HG03439 (cell line): ENCODE results near the gene SRR.
"Not testable (repeated sequence)": the region's sequence is repeated elsewhere in the genome, so short reads cannot be mapped to it uniquely, and the experiment has no call there.

Experiments
- ATAC-seq: cut with Tn5 transposase; IDR thresholded peaks from one replicate; pipeline ENCODE4 v1.9.1; 2021; ENCODE audit warnings: mild to moderate bottlenecking, moderate library complexity; ENCODE audit not compliant: unreplicated experiment

The SRR gene

GRCh38 chr17:2303204-2304188 is at the start of gene SRR, which contains the start of gene SMG6:
Gene SRR, plus strand, starts transcription at chr17:2303950. Its CDS starts 11,611 bp downstream, at chr17:2315561.
Gene SMG6, minus strand, starts transcription at chr17:2303785. Its CDS starts 65 bp downstream, at chr17:2303720.
- ATAC-seq = peak; percentile 77

DNA sequence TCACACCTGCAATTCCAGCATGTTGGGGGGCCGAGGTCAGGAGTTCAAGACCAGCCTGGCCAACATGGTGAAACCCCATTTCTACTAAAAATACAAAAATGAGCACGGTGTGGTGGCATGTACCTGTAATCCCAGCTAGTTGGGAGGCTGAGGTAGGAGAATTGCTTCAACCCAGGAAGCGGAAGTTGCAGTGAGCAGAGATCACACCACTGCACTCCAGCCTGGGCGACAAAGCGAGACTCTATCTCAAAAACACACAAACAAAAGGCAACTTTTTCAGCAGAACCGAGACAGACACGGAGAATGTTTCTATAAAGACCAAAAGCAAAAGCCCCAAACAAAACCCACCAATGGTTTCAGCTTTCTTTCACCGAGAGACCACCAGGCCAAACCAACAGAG is 44.9 kb upstream of the SRR start:
- ATAC-seq = not testable (repeated sequence)

- peak; percentile 68 for ATAC-seq
Observed at GRCh38 chr17:2259769-2260536, 43.8 kb upstream of the SRR start.

DNA sequence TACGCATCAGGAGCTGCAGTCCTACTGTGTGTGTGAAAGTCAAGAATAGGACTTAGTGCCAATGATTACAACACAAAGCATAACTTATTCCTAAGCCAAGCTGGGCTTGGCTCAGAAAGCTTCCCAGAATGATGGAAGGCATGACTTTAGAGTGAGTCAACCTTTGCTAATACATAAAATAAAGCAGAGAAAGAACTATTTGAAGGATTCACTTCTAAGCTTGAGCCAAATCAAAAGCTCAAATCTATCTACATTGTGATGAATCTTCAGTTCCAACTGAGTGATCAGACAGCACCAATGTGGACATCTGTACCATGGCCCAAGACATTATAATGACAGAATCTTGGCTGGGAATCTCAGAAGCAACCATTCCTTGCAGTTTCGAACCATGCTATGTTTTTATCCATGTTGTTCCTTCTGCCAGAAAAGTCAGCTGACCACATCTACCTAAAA is 41.6 kb upstream of the SRR start:
- ATAC-seq = no peak

DNA sequence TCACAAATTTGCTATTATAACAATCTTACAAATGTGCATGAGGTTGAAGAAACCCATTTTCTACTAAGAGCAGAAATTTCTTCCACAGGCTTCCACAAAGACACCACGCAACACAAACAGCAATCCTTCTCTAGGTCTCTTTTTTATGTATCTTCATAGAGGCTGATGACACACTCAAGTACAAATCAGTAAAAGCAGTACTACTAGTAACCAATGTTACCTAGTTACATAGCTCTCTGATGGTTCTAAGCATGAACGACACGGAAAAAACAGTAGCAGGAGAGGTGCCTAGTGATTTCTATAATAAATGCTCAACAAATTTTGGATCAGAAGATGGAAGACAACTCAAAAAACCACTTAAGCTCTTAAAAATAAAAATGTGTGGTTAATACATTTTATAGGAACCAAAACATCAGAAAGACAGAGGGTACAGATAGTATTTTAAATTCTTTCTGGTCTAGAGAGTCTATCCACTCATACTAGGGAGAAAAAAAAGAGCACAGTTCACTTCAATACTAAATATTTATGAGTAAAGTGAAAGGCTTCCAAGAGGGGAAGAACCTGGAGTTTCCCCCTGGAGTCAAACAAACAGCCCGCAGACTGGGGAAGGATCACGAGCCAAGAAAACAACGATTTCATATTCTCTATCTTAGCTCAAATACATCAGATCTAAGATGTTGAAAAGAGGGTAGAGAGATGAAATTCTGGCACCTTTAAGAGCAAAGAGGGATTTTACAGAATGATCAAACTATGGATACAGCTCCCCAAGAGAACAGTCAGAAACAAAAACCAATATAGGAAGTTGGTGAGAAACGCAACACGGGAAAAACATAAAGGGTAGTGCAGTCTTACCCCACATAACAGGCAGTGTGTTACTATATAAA is 40.3 kb upstream of the SRR start:
- ATAC-seq = no peak

- no peak for ATAC-seq
Observed at GRCh38 chr17:2264067-2264860, 39.5 kb upstream of the SRR start.

DNA sequence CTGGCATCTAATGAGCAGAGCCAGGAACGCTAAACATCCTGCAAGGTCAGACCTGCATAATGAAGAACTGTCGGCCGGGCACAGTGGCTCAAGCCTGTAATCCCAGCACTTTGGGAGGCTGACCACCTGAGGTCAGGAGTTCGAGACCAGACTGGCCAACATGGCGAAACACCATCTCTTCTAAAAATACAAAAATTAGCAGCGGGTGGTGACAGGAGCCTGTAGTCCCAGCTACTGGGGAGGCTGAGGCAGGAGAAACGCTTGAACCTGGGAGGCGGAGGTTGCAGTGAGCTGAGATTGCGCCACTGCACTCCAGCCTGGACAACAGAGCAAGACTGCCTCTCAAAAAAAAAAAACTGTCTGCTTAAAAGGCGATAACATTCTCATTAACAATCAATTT is 38.6 kb upstream of the SRR start:
- ATAC-seq = not testable (repeated sequence)

GRCh38 chr17:2266045-2266864 is 37.5 kb upstream of the SRR start:
- peak; percentile 63 for ATAC-seq

DNA sequence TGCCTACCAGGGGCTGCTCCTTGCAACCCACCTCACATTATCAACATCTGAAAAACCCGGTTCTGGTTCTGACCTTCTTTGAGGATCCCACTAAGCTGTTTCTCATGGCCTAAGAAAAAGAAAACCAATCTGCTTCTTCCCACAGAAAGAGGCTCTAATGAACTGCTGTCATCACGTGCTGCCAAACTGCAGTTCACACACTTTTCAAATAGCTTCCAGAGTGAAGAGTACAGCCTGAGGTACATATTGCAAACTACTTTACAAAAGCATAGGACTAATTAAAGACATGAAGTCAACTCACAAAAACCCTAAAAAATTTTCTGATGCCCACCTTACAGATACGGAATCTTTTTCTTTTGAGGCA is 36.9 kb upstream of the SRR start:
- ATAC-seq = no peak

GRCh38 chr17:2267354-2267753 is 36.4 kb upstream of the SRR start:
- ATAC-seq = no peak

DNA sequence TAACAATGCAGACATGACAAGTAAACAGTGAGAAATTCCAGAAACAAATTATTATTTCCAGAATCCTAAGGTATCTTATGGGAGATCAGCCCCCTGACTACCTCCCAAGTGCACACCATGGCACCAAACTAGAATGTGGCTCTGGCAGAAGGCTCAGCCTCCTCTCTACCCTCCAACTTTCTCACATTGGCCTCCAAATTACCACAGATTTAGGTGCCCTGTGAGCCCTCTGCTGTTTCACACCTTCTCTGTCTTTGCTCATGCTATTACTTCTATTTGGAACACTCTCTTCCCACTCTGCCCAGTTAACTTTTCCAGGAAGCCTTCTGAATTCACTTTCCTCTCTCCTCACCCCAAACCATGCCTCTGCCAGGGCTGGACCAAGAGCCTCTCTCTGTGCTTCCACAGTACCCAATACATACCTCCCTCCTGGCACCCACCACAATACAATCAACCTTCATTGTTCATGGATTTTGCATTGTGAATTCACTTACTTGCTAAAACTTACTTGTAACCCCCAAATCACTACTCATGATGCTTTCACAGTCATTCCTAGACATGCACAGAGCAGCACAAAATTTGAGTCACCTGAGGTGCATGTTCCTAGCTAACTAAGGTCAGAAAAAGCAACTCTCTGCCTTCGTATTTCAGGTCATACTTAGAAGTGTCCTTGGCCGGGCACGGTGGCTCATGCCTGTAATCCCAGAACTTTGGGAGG is 31.6 kb upstream of the SRR start:
- no peak for ATAC-seq

DNA sequence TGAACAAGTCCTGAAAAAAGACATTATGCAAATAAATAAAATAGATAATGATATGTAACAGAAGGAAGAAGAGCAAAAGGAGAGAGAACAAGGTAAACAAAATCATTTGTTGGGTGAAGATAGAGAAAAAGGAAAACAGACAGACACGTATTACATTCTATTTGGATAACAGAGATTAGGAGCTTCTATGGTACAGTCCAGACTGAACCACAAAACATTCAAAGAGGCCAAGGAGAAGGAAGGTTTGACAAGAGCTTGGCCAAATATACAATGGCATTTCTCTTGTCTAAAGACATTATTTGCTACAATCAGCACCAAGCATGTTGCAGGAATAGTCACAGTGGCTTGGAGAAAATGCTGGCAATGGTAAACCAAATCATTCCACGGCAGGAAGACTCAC is 29.3 kb upstream of the SRR start:
- ATAC-seq = no peak

- no peak for ATAC-seq
Observed at GRCh38 chr17:2275722-2276121, 28.0 kb upstream of the SRR start.

DNA sequence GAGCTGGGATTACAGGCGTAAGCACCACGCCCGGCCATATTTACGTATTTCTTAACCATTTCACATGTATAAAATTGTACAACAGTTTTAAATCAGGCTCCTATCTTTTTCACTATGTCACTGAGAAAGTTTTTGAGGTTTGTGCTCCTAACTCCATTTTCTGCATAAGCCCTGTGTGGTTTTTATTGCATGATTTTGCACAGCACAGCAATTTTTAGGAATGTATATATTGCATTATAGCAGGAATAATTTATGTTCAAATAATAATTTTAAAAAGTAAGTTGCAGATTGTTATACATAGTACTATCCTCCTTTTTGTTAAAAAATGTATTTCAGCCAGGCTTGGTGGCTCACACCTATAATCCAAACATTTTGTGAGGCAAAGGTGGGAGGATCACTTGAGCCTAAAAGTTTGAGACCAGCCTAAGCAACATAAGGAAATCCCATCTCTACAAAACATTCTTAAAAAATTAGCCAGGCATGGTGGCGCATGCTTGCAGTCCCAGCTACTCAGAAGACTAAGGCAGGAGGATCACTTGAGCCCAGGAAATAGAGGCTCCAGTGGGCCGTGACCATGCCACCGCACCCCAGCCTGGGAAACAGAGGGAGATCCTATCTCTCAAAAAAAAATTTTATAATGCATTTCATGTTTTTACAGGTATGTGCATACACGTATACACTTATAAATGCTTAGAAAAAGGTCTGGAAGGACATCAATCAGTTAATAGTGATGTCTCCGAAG is 26.1 kb upstream of the SRR start:
- ATAC-seq = no peak

DNA sequence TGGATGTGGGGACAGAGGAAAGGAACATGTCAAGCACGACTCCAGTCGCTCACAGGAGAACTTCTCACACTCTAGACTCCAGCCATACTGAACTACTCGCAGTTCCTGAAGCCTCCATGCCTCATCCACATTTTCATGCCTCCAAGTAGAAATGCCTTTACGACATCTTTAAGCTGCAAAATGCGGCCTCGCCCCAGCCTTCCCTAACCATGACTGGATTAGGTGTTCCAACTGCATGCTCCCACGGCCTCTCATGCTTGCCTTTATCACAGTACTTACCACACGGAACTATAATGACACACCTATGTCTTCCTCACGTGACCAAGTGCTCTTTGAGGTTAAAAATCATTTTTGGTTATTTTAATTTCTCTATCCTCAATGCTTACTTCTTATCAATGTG is 24.0 kb upstream of the SRR start:
- ATAC-seq = no peak

DNA sequence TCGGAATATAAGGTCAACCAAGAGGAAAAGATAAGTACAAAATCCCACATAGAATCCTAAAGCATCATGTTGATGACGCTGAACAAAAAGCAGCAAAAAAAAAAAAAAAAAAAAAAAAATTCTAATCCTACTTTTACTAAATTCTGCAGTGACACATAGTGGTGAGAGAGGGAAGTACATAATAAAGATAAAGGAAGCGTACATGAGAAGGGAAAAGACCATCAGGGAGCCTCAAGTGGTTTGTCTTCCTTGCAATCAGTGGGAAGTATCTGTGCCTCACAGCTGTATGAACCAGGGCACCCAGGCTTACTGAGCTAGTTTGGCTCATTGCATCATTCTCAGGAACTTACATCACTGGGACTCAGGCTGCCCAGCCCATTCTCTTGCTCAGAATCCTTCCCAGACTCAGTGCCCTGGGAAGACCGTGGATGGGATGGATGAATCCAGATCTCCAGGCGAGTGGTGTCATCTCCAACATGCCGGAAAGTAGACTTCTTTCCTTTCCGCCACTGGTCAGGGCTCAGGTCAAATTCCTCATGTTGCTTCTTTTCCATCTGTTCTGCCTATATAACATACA is 21.4 kb upstream of the SRR start:
- no peak for ATAC-seq

- ATAC-seq = no peak
Observed at GRCh38 chr17:2283302-2283701, 20.4 kb upstream of the SRR start.
